ENCODE results near the gene SRGAP1. TPM values are rescaled to one million over a fixed set of nuclear protein-coding genes. Genes with fewer than 3 reads are reported as not detected.

SRGAP1 gene
- total and polyA plus RNA-seq, 2 of the 8 experiments (the other 6 are each of a cell fraction or from before 2014, with no cell fraction given), result 3.2 to 7.3 TPM

DNA sequence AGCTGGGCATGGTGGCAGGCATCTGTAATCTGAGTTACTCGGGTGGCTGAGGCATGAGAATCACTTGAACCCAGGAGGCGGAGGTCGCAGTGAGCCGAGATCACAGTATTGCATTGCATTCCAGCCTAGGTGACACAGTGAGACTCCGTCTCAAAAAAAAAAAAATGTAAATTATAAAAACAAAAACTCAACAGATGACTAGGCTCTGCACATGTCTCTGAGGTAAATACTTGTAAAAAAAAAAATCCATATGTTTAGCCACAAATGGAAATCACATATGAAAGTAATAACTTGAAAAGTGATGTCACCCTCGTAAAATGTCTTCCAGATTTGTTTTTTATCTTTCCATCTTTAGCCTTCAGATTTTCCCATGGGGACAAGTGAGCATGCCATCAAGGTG, 292.6 kb downstream of the SRGAP1 start:
- no peak for FAIRE-seq
- POLR2A ChIA-PET (ENCODE audit: partially characterized antibody), result no interaction called here
- no peak overlapping the region for H3K23ac ChIP-seq (ENCODE audit: insufficient read length)

More for the DNA sequence above, 292.6 kb downstream of the SRGAP1 start:
- Histone ChIP-seq H4K8ac (ENCODE audit: extremely low read depth, insufficient read depth, low read length) (no peak overlapping the region), H3K4me1 (replicated peaks in 1 of 4; ENCODE audit: control insufficient read depth in 3 of 4, insufficient read depth in 4 of 4, low read length in 3 of 4) (no peaks in the 10 kb centered on the region), H3K79me2 (ENCODE audit: control insufficient read depth in 1 of 2, insufficient read depth in 2 of 2, low read length in 2 of 2) (no peaks in the 10 kb centered on the region), H4K91ac (replicated peaks; ENCODE audit: insufficient read length, low read length) (no peak overlapping the region), H4K20me1 (replicated peaks in 1 of 2; ENCODE audit: control insufficient read depth in 1 of 2, insufficient read depth in 2 of 2, low read length in 2 of 2) (no peaks in the 10 kb centered on the region), H4K5ac (ENCODE audit: insufficient read length, low read depth, low read length) (no peak overlapping the region), H2BK120ac (replicated peaks; ENCODE audit: low read depth, low read length) (no peak overlapping the region), H2BK20ac (ENCODE audit: low read length) (no peak overlapping the region), H3K9me3 (ENCODE audit: insufficient read depth in 2 of 2, low read depth in 1 of 2, low read length in 1 of 2) (peaks cover 3 to 5% of the 10 kb centered on the region in 2 experiments; a peak in 2 of 4 replicates), H2BK5ac (ENCODE audit: low read depth, low read length) (no peak overlapping the region), H2AFZ (ENCODE audit: low read length) (no peak overlapping the region), H3K14ac (ENCODE audit: insufficient read length) (no peak overlapping the region), H3K18ac (ENCODE audit: extremely low read depth, low read length) (no peak overlapping the region), H3K4me3 (ENCODE audit: extremely low read depth in 1 of 4, insufficient read depth in 2 of 4, low read depth in 3 of 4, low read length in 4 of 4) (no peak overlapping the region), H3K27me3 (replicated peaks in 1 of 4; ENCODE audit: control insufficient read depth in 3 of 4, extremely low read depth in 1 of 4, insufficient read depth in 3 of 4, low read length in 3 of 4) (no peaks in the 10 kb centered on the region), H3K36me3 (ENCODE audit: control insufficient read depth in 2 of 4, insufficient read depth in 4 of 4, low read length in 3 of 4) (peaks cover 0 to 6% (median 0%) of the 10 kb centered on the region in 4 experiments; a peak in 1 of 8 replicates), H2BK12ac (ENCODE audit: low read depth, low read length) (no peak overlapping the region), H3K4ac (replicated peaks; ENCODE audit: insufficient read length, low read depth, low read length) (no peak overlapping the region), H3K56ac (replicated peaks; ENCODE audit: insufficient read length, low read depth, low read length) (no peak overlapping the region), H3K4me2 (ENCODE audit: insufficient read depth in 1 of 2, low read depth in 2 of 2, low read length in 2 of 2) (no peak overlapping the region), H3K23me2 (ENCODE audit: low read depth, low read length) (no peaks in the 10 kb centered on the region), H3K27ac (ENCODE audit: low read depth, low read length) (no peak overlapping the region), H3K9ac (replicated peaks in 1 of 4; ENCODE audit: extremely low read depth in 1 of 4, low read depth in 3 of 4, low read length in 3 of 4) (no peak overlapping the region), H3K79me1 (ENCODE audit: low read depth, low read length) (no peaks in the 10 kb centered on the region), H2BK15ac (ENCODE audit: low read length) (no peak overlapping the region), H2AK5ac (ENCODE audit: low read depth, low read length) (no peak overlapping the region)
- no peak for DNase-seq (ENCODE audit: low read depth in 1 of 2, low spot score in 2 of 2)
- no peak for TF ChIP-seq NRF1 (IDR thresholded peaks at IDR 0.05; ENCODE audit: low read depth, low read length)
- no peak for TF ChIP-seq EZH2 (IDR thresholded peaks at IDR 0.05; ENCODE audit: low read depth, low read length, severe bottlenecking)
- TF ChIP-seq SP1 (IDR thresholded peaks at IDR 0.05; ENCODE audit: low read depth, low read length), result no peak
- no peak for TF ChIP-seq SRF (IDR thresholded peaks at IDR 0.05; ENCODE audit: low read depth, low read length)
- TF ChIP-seq, protein P1, sequence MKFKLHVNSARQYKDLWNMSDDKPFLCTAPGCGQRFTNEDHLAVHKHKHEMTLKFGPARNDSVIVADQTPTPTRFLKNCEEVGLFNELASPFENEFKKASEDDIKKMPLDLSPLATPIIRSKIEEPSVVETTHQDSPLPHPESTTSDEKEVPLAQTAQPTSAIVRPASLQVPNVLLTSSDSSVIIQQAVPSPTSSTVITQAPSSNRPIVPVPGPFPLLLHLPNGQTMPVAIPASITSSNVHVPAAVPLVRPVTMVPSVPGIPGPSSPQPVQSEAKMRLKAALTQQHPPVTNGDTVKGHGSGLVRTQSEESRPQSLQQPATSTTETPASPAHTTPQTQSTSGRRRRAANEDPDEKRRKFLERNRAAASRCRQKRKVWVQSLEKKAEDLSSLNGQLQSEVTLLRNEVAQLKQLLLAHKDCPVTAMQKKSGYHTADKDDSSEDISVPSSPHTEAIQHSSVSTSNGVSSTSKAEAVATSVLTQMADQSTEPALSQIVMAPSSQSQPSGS (IDR thresholded peaks at IDR 0.05; ENCODE audit: low read length), result no peak
- no peak for TF ChIP-seq PHF8 (conservative IDR thresholded peaks at IDR 0.05; ENCODE audit: low read depth, low read length)
- TF ChIP-seq RXRA (IDR thresholded peaks at IDR 0.05; ENCODE audit: insufficient read depth, low read depth, low read length), result no peak
- TF ChIP-seq JUN (IDR thresholded peaks at IDR 0.05; ENCODE audit: low read depth, low read length), result no peak
- no peak for TF ChIP-seq FOSL1 (IDR thresholded peaks at IDR 0.05; ENCODE audit: insufficient read depth, low read depth, low read length)
- no peak for TF ChIP-seq TEAD4 (IDR thresholded peaks at IDR 0.05; ENCODE audit: low read depth, low read length)
- no peak for TF ChIP-seq POU5F1 (IDR thresholded peaks at IDR 0.05; ENCODE audit: low read depth, low read length)
- TF ChIP-seq SIN3A (conservative IDR thresholded peaks at IDR 0.05 in 1 of 2, IDR thresholded peaks at IDR 0.05 in 1 of 2; ENCODE audit: low read depth in 1 of 2, low read length in 2 of 2), result no peak
- TF ChIP-seq POLR2AphosphoS5 (IDR thresholded peaks at IDR 0.05; ENCODE audit: low read depth, low read length), result no peak
- TF ChIP-seq POLR2A (IDR thresholded peaks at IDR 0.05; ENCODE audit: control extremely low read depth in 1 of 2, low read depth in 2 of 2, low read length in 2 of 2), result no peak
- 80% methylated on average over 6 of the region's 6 CpGs; no CpG with 5 or more reads in 1 of the 2 experiments for WGBS, 2 experiments (ENCODE audit: extremely low coverage in 1 of 2, insufficient coverage in 1 of 2, insufficient read length in 1 of 2, insufficient replicate concordance in 2 of 2, low coverage in 1 of 2, low lambda C conversion rate in 2 of 2, missing lambda C conversion rate in 1 of 2)
- CTCF ChIA-PET (ENCODE audit: partially characterized antibody), result no interaction called here
